BLaER1 (cell line): ENCODE measurements around the gene PPP1R3A.

ENCODE experiments used
- H3K27ac ChIP-seq: shearing (Covaris generic); formaldehyde crosslinking; 2 replicates; pipeline ENCODE4 v1.8.1; 2022
- H3K27me3 ChIP-seq: shearing (Covaris generic); formaldehyde crosslinking; 2 replicates; pipeline ENCODE4 v1.8.1; 2022
- H3K36me3 ChIP-seq: shearing (Covaris generic); formaldehyde crosslinking; 2 replicates; pipeline ENCODE4 v1.8.1; 2022
- H3K4me1 ChIP-seq: shearing (Covaris generic); formaldehyde crosslinking; 2 replicates; pipeline ENCODE4 v1.8.1; 2022
- H3K4me2 ChIP-seq: shearing (Covaris generic); formaldehyde crosslinking; 2 replicates; pipeline ENCODE4 v1.8.1; 2022
- H3K4me3 ChIP-seq: shearing (Covaris generic); formaldehyde crosslinking; 2 replicates; pipeline ENCODE4 v1.8.1; 2022
- H3K9ac ChIP-seq: shearing (Covaris generic); formaldehyde crosslinking; 2 replicates; pipeline ENCODE4 v1.8.1; 2022
- H3K9me3 ChIP-seq: shearing (Covaris generic); formaldehyde crosslinking; 2 replicates; pipeline ENCODE4 v1.8.1; 2022
- H4K20me1 ChIP-seq: shearing (Covaris generic); formaldehyde crosslinking; 2 replicates; pipeline ENCODE4 v1.8.1; 2022
- Cebpa-rat ChIP-seq: shearing (Covaris generic); IDR thresholded peaks from 2 replicates; pipeline ENCODE4 v1.8.1; 2022

Gene PPP1R3A

GRCh38 chr7:113835367-113835766 lies 83.4 kb downstream of the PPP1R3A start:
- H3K36me3 ChIP-seq: no peaks in the 10 kb centered on the region
- H3K9ac ChIP-seq: no peak overlapping the region
- no peaks in the 10 kb centered on the region for H3K9me3 ChIP-seq
- H3K4me2 ChIP-seq: no peak overlapping the region
- H3K27me3 ChIP-seq: no peaks in the 10 kb centered on the region
- H3K4me3 ChIP-seq: no peak overlapping the region
- H3K4me1 ChIP-seq: no peaks in the 10 kb centered on the region
- H4K20me1 ChIP-seq: no peaks in the 10 kb centered on the region
- no peak for TF ChIP-seq Cebpa-rat
- no peak overlapping the region for H3K27ac ChIP-seq

GRCh38 chr7:113832196-113832745 lies 86.5 kb downstream of the PPP1R3A start:
- TF ChIP-seq Cebpa-rat: no peak

GRCh38 chr7:113831556-113831955 lies 87.3 kb downstream of the PPP1R3A start:
- Histone ChIP-seq H3K9me3 (no peaks in the 10 kb centered on the region), H4K20me1 (no peaks in the 10 kb centered on the region), H3K4me3 (no peak overlapping the region), H3K27ac (no peak overlapping the region), H3K4me2 (no peak overlapping the region), H3K36me3 (no peaks in the 10 kb centered on the region), H3K9ac (no peak overlapping the region), H3K27me3 (no peaks in the 10 kb centered on the region), H3K4me1 (no peaks in the 10 kb centered on the region)
- no peak for TF ChIP-seq Cebpa-rat

More at GRCh38 chr7:113832196-113832745, 86.5 kb downstream of the PPP1R3A start:
- Histone ChIP-seq H3K4me2 (no peak overlapping the region), H3K27ac (no peak overlapping the region), H3K4me1 (no peaks in the 10 kb centered on the region), H4K20me1 (no peaks in the 10 kb centered on the region), H3K9me3 (no peaks in the 10 kb centered on the region), H3K9ac (no peak overlapping the region), H3K4me3 (no peak overlapping the region), H3K27me3 (no peaks in the 10 kb centered on the region), H3K36me3 (no peaks in the 10 kb centered on the region)

GRCh38 chr7:113828581-113828980 lies 90.2 kb downstream of the PPP1R3A start:
- H3K4me3 ChIP-seq: no peak overlapping the region
- H4K20me1 ChIP-seq: no peaks in the 10 kb centered on the region
- no peak overlapping the region for H3K27ac ChIP-seq
- no peak overlapping the region for H3K9ac ChIP-seq
- no peaks in the 10 kb centered on the region for H3K27me3 ChIP-seq
- H3K36me3 ChIP-seq: no peaks in the 10 kb centered on the region
- no peaks in the 10 kb centered on the region for H3K4me1 ChIP-seq
- no peak overlapping the region for H3K4me2 ChIP-seq
- no peaks in the 10 kb centered on the region for H3K9me3 ChIP-seq
- TF ChIP-seq Cebpa-rat: no peak
